Testis (tissue), 2 donors: ENCODE measurements around the gene ATP1A1.

ENCODE experiments used
- CTCF ChIP-seq, 3 experiments: fragments of 450-650 bp in 2 of 3; fragments of 200-600 bp in 1 of 3; sonication (generic) in 1 of 3; IDR thresholded peaks; one replicate each; pipeline ENCODE4 v1.5.1; 2016 to 2019; ENCODE audit warnings: antibody characterized with exemption in 3 of 3, mild to moderate bottlenecking in 2 of 3, moderate library complexity in 1 of 3
- POLR2A ChIP-seq: fragments of 450-650 bp; IDR thresholded peaks from one replicate; pipeline ENCODE4 v1.6.1; 2017; ENCODE audit warnings: antibody characterized with exemption, mild to moderate bottlenecking, moderate library complexity

GRCh38 chr1:116375887-116376728 lies 3.1 kb downstream of the ATP1A1 start:
- TF ChIP-seq CTCF (IDR thresholded peaks at IDR 0.05), result no peak
- no peak for TF ChIP-seq POLR2A
